GM12878 (cell line): ENCODE data around the gene BRD1. TPM values are rescaled to one million over a fixed set of nuclear protein-coding genes. Genes with fewer than 3 reads are reported as not detected.

Experiments used
- ATAC-seq: fragments of 200-7000 bp; cut with Tn5 transposase; 3 replicates; pipeline ENCODE4 v1.9.1; 2020; ENCODE audit warnings: mild to moderate bottlenecking, moderate library complexity
- BruUV-seq: library from RNA; stranded (reverse); fragments of 400-500 nt; replicated peaks from 2 replicates; lab custom pipeline; 2021; lab: Mats Ljungman, UMichigan
- CTCF ChIA-PET: fragments of 300-600 bp; sonication (Branson Sonifier 250); formaldehyde crosslinking; extraction: SDS; loops from one replicate; lab custom pipeline; 2021; ENCODE audit warnings: inconsistent platforms; lab: Yijun Ruan, JAX
- POLR2A ChIA-PET: fragments of 350-600 bp; formaldehyde crosslinking; extraction: SDS; loops from one replicate; lab custom pipeline; 2021; ENCODE audit warnings: inconsistent platforms; lab: Charles Lee
- RAD21 ChIA-PET: fragments of 300-600 bp; sonication (Branson Sonifier 250); formaldehyde crosslinking; loops from one replicate; lab custom pipeline; 2023; ENCODE audit warnings: antibody characterized with exemption; ENCODE audit not compliant: unreplicated experiment; lab: Charles Lee
- SMC1A ChIA-PET: fragments of 300-600 bp; sonication (Branson Sonifier 250); formaldehyde crosslinking; loops from one replicate; lab custom pipeline; 2023; ENCODE audit not compliant: unreplicated experiment, uncharacterized antibody; lab: Charles Lee
- DNase-seq: peaks from one replicate; pipeline ENCODE4 v3.0.0-alpha.2; 2011; ENCODE audit warnings: low read depth, low spot score
- FAIRE-seq: peaks from 3 replicates; lab custom pipeline; 2011; peaks lifted over from hg19 to GRCh38; lab: Jason Lieb, UNC
- H2AFZ ChIP-seq: 2 replicates; pipeline ENCODE4 v1.6.0; 2011; ENCODE audit warnings: low read depth, low read length, control low read depth; ENCODE audit not compliant: control insufficient read depth
- H3K27ac ChIP-seq: 2 replicates; pipeline ENCODE4 v1.5.1; 2011; ENCODE audit warnings: control low read depth; ENCODE audit not compliant: control insufficient read depth, insufficient read depth
- H3K27me3 ChIP-seq, 2 experiments: replicated peaks in 1 of 2; 2 replicates each; pipeline versions ENCODE4 v1.6.0 to v1.6.1; 2011; ENCODE audit warnings: low read length in 1 of 2; ENCODE audit not compliant: control insufficient read depth in 2 of 2, insufficient read depth in 2 of 2
- H3K36me3 ChIP-seq, 2 experiments: 2 replicates each; pipeline ENCODE4 v1.5.1; 2011; ENCODE audit warnings: low read length in 1 of 2; ENCODE audit not compliant: control insufficient read depth in 2 of 2, insufficient read depth in 2 of 2
- H3K4me1 ChIP-seq: 2 replicates; pipeline ENCODE4 v1.6.1; 2011; ENCODE audit warnings: mild to moderate bottlenecking, low read length, moderate library complexity, mixed read lengths; ENCODE audit not compliant: control insufficient read depth, insufficient read depth
- H3K4me2 ChIP-seq: 2 replicates; pipeline ENCODE4 v1.6.0; 2011; ENCODE audit warnings: control low read depth; ENCODE audit not compliant: control insufficient read depth, insufficient read depth
- H3K4me3 ChIP-seq: fragments of 200-600 bp; sonication (generic); 2 replicates; pipeline ENCODE4 v1.5.1; 2016
- H3K79me2 ChIP-seq: 2 replicates; pipeline ENCODE4 v1.6.0; 2011; ENCODE audit warnings: low read length; ENCODE audit not compliant: control insufficient read depth, insufficient read depth
- H3K9ac ChIP-seq: 2 replicates; pipeline ENCODE4 v1.8.0; 2011; ENCODE audit warnings: low read length, control low read depth, mixed read lengths; ENCODE audit not compliant: control insufficient read depth, insufficient read depth
- H3K9me3 ChIP-seq: replicated peaks from 3 replicates; pipeline ENCODE4 v1.5.1; 2011; ENCODE audit warnings: mild to moderate bottlenecking, low read length; ENCODE audit not compliant: control insufficient read depth, insufficient read depth
- H4K20me1 ChIP-seq: 2 replicates; pipeline ENCODE4 v1.6.0; 2011; ENCODE audit not compliant: control insufficient read depth, insufficient read depth
- ATF3 ChIP-seq: IDR thresholded peaks from 2 replicates; pipeline ENCODE4 v1.6.1; 2011; ENCODE audit warnings: low read depth, mild to moderate bottlenecking, low read length, moderate library complexity, borderline replicate concordance; ENCODE audit errors: extremely low read depth
- BMI1 ChIP-seq: fragments of 450-650 bp; IDR thresholded peaks from 2 replicates; pipeline ENCODE4 v1.6.1; 2016; ENCODE audit warnings: mild to moderate bottlenecking, moderate library complexity, borderline replicate concordance
- CHD4 ChIP-seq: fragments of 200-600 bp; sonication (generic); IDR thresholded peaks from 2 replicates; pipeline ENCODE4 v1.6.1; 2016; ENCODE audit warnings: mild to moderate bottlenecking
- CREB1 ChIP-seq: IDR thresholded peaks from 2 replicates; pipeline ENCODE4 v1.6.1; 2012; ENCODE audit warnings: low read depth, mild to moderate bottlenecking, inconsistent platforms
- RCOR1 ChIP-seq: conservative IDR thresholded peaks from 2 replicates; pipeline ENCODE4 v1.6.1; 2012; ENCODE audit warnings: low read depth, low read length, improper control_type of control experiment
- RUNX3 ChIP-seq: IDR thresholded peaks from 2 replicates; pipeline ENCODE4 v1.6.1; 2012; ENCODE audit warnings: low read length, inconsistent platforms
- SMAD1 ChIP-seq: fragments of 450-650 bp; IDR thresholded peaks from 2 replicates; pipeline ENCODE4 v1.6.1; 2018; ENCODE audit warnings: mild to moderate bottlenecking, low read depth; ENCODE audit not compliant: partially characterized antibody
- SP1 ChIP-seq: IDR thresholded peaks from one replicate; pipeline ENCODE4 v1.6.1; 2011; ENCODE audit warnings: low read depth, low read length
- TCF3 ChIP-seq: IDR thresholded peaks from 2 replicates; pipeline ENCODE4 v1.6.1; 2012; ENCODE audit warnings: low read depth, mild to moderate bottlenecking, low read length, borderline replicate concordance; ENCODE audit not compliant: insufficient read depth
- USF1 ChIP-seq: IDR thresholded peaks from 2 replicates; pipeline ENCODE4 v1.6.1; 2011; ENCODE audit warnings: borderline replicate concordance, low read depth, mild to moderate bottlenecking, moderate library complexity, mixed read lengths, low read length; ENCODE audit not compliant: insufficient read depth; ENCODE audit errors: extremely low read length
- YBX1 ChIP-seq: fragments of 450-650 bp; IDR thresholded peaks from 2 replicates; pipeline ENCODE4 v1.6.1; 2016; ENCODE audit warnings: antibody characterized with exemption
- ZNF24 ChIP-seq: fragments of 450-650 bp; IDR thresholded peaks from 2 replicates; pipeline ENCODE4 v1.6.1; 2017; ENCODE audit warnings: antibody characterized with exemption, mild to moderate bottlenecking
- ZZZ3 ChIP-seq: IDR thresholded peaks from 2 replicates; pipeline ENCODE4 v1.6.1; 2011; ENCODE audit warnings: low read depth; ENCODE audit not compliant: control insufficient read depth, insufficient read length
- WGBS: methylation state at CpG from one replicate; pipeline ENCODE4 v1.1.6; 2016; ENCODE audit warnings: low lambda C conversion rate; ENCODE audit not compliant: insufficient replicate concordance, insufficient coverage; ENCODE audit errors: missing lambda C conversion rate; 5-methylcytosine and 5-hydroxymethylcytosine counted together
- in situ Hi-C: fragments of 300-500 bp; cut with MboI; formaldehyde crosslinking; loops from 9 replicates; pipeline ENCODE4 v1.14.3; 2018; ENCODE audit warnings: mixed read lengths
- intact Hi-C: fragments of 100-400 bp; cut with micrococcal nuclease; formaldehyde crosslinking; loops from one replicate; pipeline ENCODE4 v1.14.2; 2022; ENCODE audit not compliant: unreplicated experiment
- polyA plus RNA-seq, 11 experiments: library from polyadenylated mRNA; depleted of rRNA in 4 of 11; unstranded in 6 of 11; stranded (reverse) in 5 of 11; fragments of >200 nt; fragmentation: Nextera tagmentation in 4 of 11; fragmentation: Illumina TruSeq in 1 of 11; extraction: Ambion mirVana in 4 of 11; extraction: Trizol in 1 of 11; gene quantifications; 1 replicate in 1 of 11; 2 replicates in 10 of 11; pipeline versions ENCODE4 v1.2.1 to v1.2.3, GENCODE V29; 2011 to 2016; ENCODE audit warnings: inconsistent platforms in 2 of 11, missing spikeins in 2 of 11, low read depth in 1 of 11
- total RNA-seq, 4 experiments: library from RNA; depleted of rRNA in 3 of 4; stranded (reverse); fragments of >200 nt in 3 of 4; fragmentation: Illumina TruSeq in 1 of 4; extraction: Trizol in 1 of 4; gene quantifications; 2 replicates each; pipeline versions ENCODE4 v1.2.1 to v1.2.3, GENCODE V29; 2013 to 2021

BRD1 gene
- total and polyA plus RNA-seq, 10 of the 15 experiments (the other 5 are each of a cell fraction or from before 2014, with no cell fraction given), result 0.90 to 26.4 (median 7.1) TPM

DNA sequence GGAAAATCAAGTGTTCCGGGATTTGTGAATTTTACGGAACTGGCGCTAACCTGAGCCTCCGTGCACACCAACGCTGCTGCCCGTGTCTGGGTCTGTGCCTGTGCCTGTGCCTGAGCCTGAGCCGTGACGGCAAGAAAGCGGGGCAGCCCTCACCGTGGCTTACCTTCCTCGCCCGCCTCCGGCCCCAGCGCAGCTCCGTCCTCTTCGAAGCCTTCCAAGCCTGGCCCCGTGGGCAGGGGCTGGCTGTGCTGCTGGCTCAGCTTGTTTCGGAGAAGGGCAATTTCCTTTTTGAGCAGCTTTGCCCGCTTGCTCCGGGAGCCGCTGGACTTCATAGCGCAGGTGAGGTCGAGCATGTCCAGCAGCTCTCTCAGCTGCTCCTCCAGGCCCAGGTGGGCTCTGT lies 33.8 kb downstream of the BRD1 start:
- TF ChIP-seq ATF3 (no peak), TCF3 (no peak), RCOR1 (no peak), ZNF24 (no peak), SMAD1 (no peak), USF1 (no peak)
- TF ChIP-seq, all 136 proteins: peak for 0
- FAIRE-seq, result no peak
- ChIA-PET CTCF (no interaction called here), SMC1A (no interaction called here), RAD21 (no interaction called here), POLR2A (no interaction called here)
- no peak overlapping the region for H2AFZ ChIP-seq
- no TSS peak for BruUV-seq
- H3K4me1 ChIP-seq, result no peaks in the 10 kb centered on the region
- H3K79me2 ChIP-seq, result no peaks in the 10 kb centered on the region; the same call in none of the 2 replicates
- intact Hi-C loops, result no loop called here
- no peak overlapping the region for H3K27ac ChIP-seq
- H3K4me3 ChIP-seq, result no peak overlapping the region
- H3K9ac ChIP-seq, result no peak overlapping the region
- H4K20me1 ChIP-seq, result peaks cover 4% of the 10 kb centered on the region; the same call in 1 of the 2 replicates
- H3K9me3 ChIP-seq, result no peaks in the 10 kb centered on the region
- no peak for ATAC-seq
- in situ Hi-C loops, result no loop called here
- no peak for DNase-seq
- H3K27me3 ChIP-seq, result no peaks in the 10 kb centered on the region
- H3K36me3 ChIP-seq, result peaks cover 48 to 54% of the 10 kb centered on the region in 2 experiments
- H3K4me2 ChIP-seq, result no peak overlapping the region
- WGBS, result 96% methylated on average over 23 of the region's 23 CpGs

- no peaks in the 10 kb centered on the region for H3K27me3 ChIP-seq
- ChIA-PET SMC1A (no interaction called here), RAD21 (no interaction called here), CTCF (no interaction called here), POLR2A (no interaction called here)
- no peak overlapping the region for H3K4me2 ChIP-seq
- H3K4me1 ChIP-seq, result no peaks in the 10 kb centered on the region
- H2AFZ ChIP-seq, result no peak overlapping the region
- intact Hi-C loops, result no loop called here
- in situ Hi-C loops, result no loop called here
- BruUV-seq, result no TSS peak
- DNase-seq, result no peak
- H3K9me3 ChIP-seq, result no peaks in the 10 kb centered on the region
- peaks cover 4% of the 10 kb centered on the region; the same call in 1 of the 2 replicates for H4K20me1 ChIP-seq
- no peak for ATAC-seq
- no peak overlapping the region for H3K9ac ChIP-seq
- no peak overlapping the region for H3K27ac ChIP-seq
- WGBS, result 97% methylated on average over 10 of the region's 10 CpGs
- TF ChIP-seq ZZZ3 (no peak), RUNX3 (no peak), BMI1 (no peak), YBX1 (no peak), CHD4 (no peak), CREB1 (no peak), SP1 (no peak)
- FAIRE-seq, result no peak
- peaks cover 42 to 55% of the 10 kb centered on the region in 2 experiments for H3K36me3 ChIP-seq
- H3K79me2 ChIP-seq, result no peaks in the 10 kb centered on the region; the same call in none of the 2 replicates
- no peak overlapping the region for H3K4me3 ChIP-seq
These were observed 34.4 kb downstream of the BRD1 start for GRCh38 chr22:49793296-49793695.
